AG08395 (cell line): Measurements from ENCODE around the gene PRIMPOL.
"Not testable (repeated sequence)": the region's sequence is repeated elsewhere in the genome, so short reads cannot be mapped to it uniquely, and the experiment has no call there.

Experiments used
- DNase-seq: peaks from one replicate; pipeline ENCODE4 v3.0.0; 2012; ENCODE audit warnings: mixed read lengths, low spot score

Gene PRIMPOL

GRCh38 chr4:184636897-184637296, 12.6 kb upstream of the PRIMPOL start:
- no peak for DNase-seq

GRCh38 chr4:184641022-184641421, 8.5 kb upstream of the PRIMPOL start:
- no peak for DNase-seq

- DNase-seq, result no peak
These were observed 8.1 kb upstream of the PRIMPOL start for GRCh38 chr4:184641451-184641850.

- DNase-seq, result no peak
These were observed 5.8 kb upstream of the PRIMPOL start for GRCh38 chr4:184643731-184644130.

- no peak for DNase-seq
These were observed 4.8 kb upstream of the PRIMPOL start for GRCh38 chr4:184644553-184645307.

- no peak for DNase-seq
These were observed 3.5 kb upstream of the PRIMPOL start for GRCh38 chr4:184645904-184646610.

- no peak for DNase-seq
These were observed 2.1 kb upstream of the PRIMPOL start for GRCh38 chr4:184647266-184648053.

- no peak for DNase-seq
These were observed 1.6 kb upstream of the PRIMPOL start for GRCh38 chr4:184648054-184648312.

GRCh38 chr4:184648313-184649025, 1.1 kb upstream of the PRIMPOL start:
- DNase-seq, result peak; percentile 40

- peak; percentile 19 for DNase-seq
These were observed 675 bp downstream of the PRIMPOL start for GRCh38 chr4:184649971-184650855.

GRCh38 chr4:184651899-184652298, 2.4 kb downstream of the PRIMPOL start:
- DNase-seq, result no peak

GRCh38 chr4:184652681-184653080, 3.1 kb downstream of the PRIMPOL start:
- DNase-seq, result not testable (repeated sequence)

GRCh38 chr4:184653650-184654049, 4.1 kb downstream of the PRIMPOL start:
- peak; percentile 38 for DNase-seq

- DNase-seq, result no peak
These were observed 6.6 kb downstream of the PRIMPOL start for GRCh38 chr4:184655889-184656869.

- DNase-seq, result no peak
These were observed 7.6 kb downstream of the PRIMPOL start for GRCh38 chr4:184657144-184657543.

- DNase-seq, result not testable (repeated sequence)
These were observed 8.3 kb downstream of the PRIMPOL start for GRCh38 chr4:184657820-184658219.

- DNase-seq, result no peak
These were observed 11.4 kb downstream of the PRIMPOL start for GRCh38 chr4:184660978-184661377.

GRCh38 chr4:184662236-184662635, 12.7 kb downstream of the PRIMPOL start:
- DNase-seq, result no peak

- DNase-seq, result peak; percentile 48
These were observed 15.1 kb downstream of the PRIMPOL start for GRCh38 chr4:184664445-184665210.
